ENCODE results near the gene SALL1.

The SALL1 gene

DNA sequence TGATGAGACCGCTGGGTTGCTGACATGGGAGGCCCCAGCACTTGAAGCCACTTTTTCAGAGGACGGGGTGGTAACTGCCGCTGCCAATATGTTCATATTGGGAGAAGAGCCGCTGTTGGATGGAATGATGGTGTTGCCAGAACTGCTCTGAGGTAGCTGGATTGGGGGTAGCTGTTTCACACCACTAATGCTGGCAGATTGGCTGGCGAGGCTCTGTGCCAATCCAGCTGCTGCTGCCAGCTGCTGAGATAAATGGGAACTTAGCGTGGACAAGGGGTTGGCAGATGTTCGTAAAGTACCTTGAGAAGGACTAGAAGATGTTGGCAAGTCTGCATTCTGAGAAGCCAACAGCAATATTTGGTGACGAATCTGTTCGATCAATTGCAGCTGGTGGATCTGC lies 10.0 kb downstream of the SALL1 start:
- no peak overlapping the region for H3K4me3 ChIP-seq (ENCODE audit: low read length)
- H3K9me3 ChIP-seq (ENCODE audit: control insufficient read depth, insufficient read depth, low read length) = no peaks in the 10 kb centered on the region
- H3K4me1 ChIP-seq (ENCODE audit: control insufficient read depth, insufficient read depth, low read length) = no peaks in the 10 kb centered on the region
- whole genome bisulfite sequencing (ENCODE audit: insufficient coverage, insufficient read length) = no CpG with 5 or more reads among the region's 9 CpGs
- H3K27ac ChIP-seq (ENCODE audit: low read length) = no peak overlapping the region
- H3K36me3 ChIP-seq (ENCODE audit: control insufficient read depth, insufficient read depth, low read length) = peaks cover 28% of the 10 kb centered on the region
- no peaks in the 10 kb centered on the region for H3K27me3 ChIP-seq (ENCODE audit: control insufficient read depth, insufficient read depth, low read length)
- no peak for DNase-seq (ENCODE audit: low read depth, low spot score)

- H3K36me3 ChIP-seq (ENCODE audit: control insufficient read depth, insufficient read depth, low read length) = peaks cover 28% of the 10 kb centered on the region
Measured at GRCh38 chr16:51140112-51140511, 11.0 kb downstream of the SALL1 start.

GRCh38 chr16:51139568-51139967 lies 11.5 kb downstream of the SALL1 start:
- H3K9me3 ChIP-seq (ENCODE audit: control insufficient read depth, insufficient read depth, low read length) = no peaks in the 10 kb centered on the region
- peaks cover 28% of the 10 kb centered on the region for H3K36me3 ChIP-seq (ENCODE audit: control insufficient read depth, insufficient read depth, low read length)
- H3K27ac ChIP-seq (ENCODE audit: low read length) = no peak overlapping the region
- no peaks in the 10 kb centered on the region for H3K27me3 ChIP-seq (ENCODE audit: control insufficient read depth, insufficient read depth, low read length)
- no peak overlapping the region for H3K4me3 ChIP-seq (ENCODE audit: low read length)
- no peaks in the 10 kb centered on the region for H3K4me1 ChIP-seq (ENCODE audit: control insufficient read depth, insufficient read depth, low read length)
- no peak for DNase-seq (ENCODE audit: low read depth, low spot score)
- no CpG with 5 or more reads among the region's 11 CpGs for WGBS (ENCODE audit: insufficient coverage, insufficient read length)

More at GRCh38 chr16:51140112-51140511, 11.0 kb downstream of the SALL1 start:
- no peaks in the 10 kb centered on the region for H3K4me1 ChIP-seq (ENCODE audit: control insufficient read depth, insufficient read depth, low read length)
- DNase-seq (ENCODE audit: low read depth, low spot score) = no peak
- no peak overlapping the region for H3K27ac ChIP-seq (ENCODE audit: low read length)
- no CpG with 5 or more reads among the region's 15 CpGs for WGBS (ENCODE audit: insufficient coverage, insufficient read length)
- H3K27me3 ChIP-seq (ENCODE audit: control insufficient read depth, insufficient read depth, low read length) = no peaks in the 10 kb centered on the region
- no peak overlapping the region for H3K4me3 ChIP-seq (ENCODE audit: low read length)
- H3K9me3 ChIP-seq (ENCODE audit: control insufficient read depth, insufficient read depth, low read length) = no peaks in the 10 kb centered on the region

- no CpG with 5 or more reads among the region's 10 CpGs for WGBS (ENCODE audit: insufficient coverage, insufficient read length)
- no peak overlapping the region for H3K27ac ChIP-seq (ENCODE audit: low read length)
- DNase-seq (ENCODE audit: low read depth, low spot score) = no peak
- no peak overlapping the region for H3K4me3 ChIP-seq (ENCODE audit: low read length)
- no peaks in the 10 kb centered on the region for H3K9me3 ChIP-seq (ENCODE audit: control insufficient read depth, insufficient read depth, low read length)
- peaks cover 28% of the 10 kb centered on the region for H3K36me3 ChIP-seq (ENCODE audit: control insufficient read depth, insufficient read depth, low read length)
- H3K27me3 ChIP-seq (ENCODE audit: control insufficient read depth, insufficient read depth, low read length) = no peaks in the 10 kb centered on the region
- H3K4me1 ChIP-seq (ENCODE audit: control insufficient read depth, insufficient read depth, low read length) = no peaks in the 10 kb centered on the region
Measured at GRCh38 chr16:51138178-51138577, 12.9 kb downstream of the SALL1 start.

GRCh38 chr16:51137097-51137496 lies 14.0 kb downstream of the SALL1 start:
- no peak for DNase-seq (ENCODE audit: low read depth, low spot score)
- Histone ChIP-seq H3K27ac (ENCODE audit: low read length) (no peak overlapping the region), H3K4me3 (ENCODE audit: low read length) (no peak overlapping the region; the same call in 1 of the 2 replicates), H3K4me1 (ENCODE audit: control insufficient read depth, insufficient read depth, low read length) (no peaks in the 10 kb centered on the region), H3K9me3 (ENCODE audit: control insufficient read depth, insufficient read depth, low read length) (no peaks in the 10 kb centered on the region), H3K27me3 (ENCODE audit: control insufficient read depth, insufficient read depth, low read length) (no peaks in the 10 kb centered on the region), H3K36me3 (ENCODE audit: control insufficient read depth, insufficient read depth, low read length) (peaks cover 28% of the 10 kb centered on the region)
- WGBS (ENCODE audit: insufficient coverage, insufficient read length) = no CpG with 5 or more reads among the region's 18 CpGs

DNA sequence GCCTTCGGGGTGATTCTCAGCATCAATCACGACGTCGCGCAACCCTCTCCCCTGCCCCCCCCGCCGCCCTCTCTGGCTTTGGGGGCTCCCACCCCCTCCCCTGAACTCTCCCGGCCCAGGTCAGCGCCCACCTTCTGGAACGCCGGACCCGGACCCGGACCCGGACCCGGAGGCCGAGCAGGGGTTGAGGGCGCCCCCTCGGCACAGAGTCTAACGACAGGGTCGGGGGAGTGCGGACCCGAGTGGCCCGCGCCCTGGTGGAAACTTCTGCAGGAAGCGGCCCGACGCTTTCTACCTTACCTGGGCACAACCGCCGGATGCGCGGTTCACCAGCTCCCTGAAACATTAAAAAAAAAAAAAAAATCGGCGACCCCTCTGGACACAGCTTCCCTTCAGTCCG lies 16.2 kb downstream of the SALL1 start:
- H3K4me1 ChIP-seq (ENCODE audit: control insufficient read depth, insufficient read depth, low read length) = no peaks in the 10 kb centered on the region
- no peak overlapping the region for H3K27ac ChIP-seq (ENCODE audit: low read length)
- no CpG with 5 or more reads among the region's 34 CpGs for WGBS (ENCODE audit: insufficient coverage, insufficient read length)

DNA sequence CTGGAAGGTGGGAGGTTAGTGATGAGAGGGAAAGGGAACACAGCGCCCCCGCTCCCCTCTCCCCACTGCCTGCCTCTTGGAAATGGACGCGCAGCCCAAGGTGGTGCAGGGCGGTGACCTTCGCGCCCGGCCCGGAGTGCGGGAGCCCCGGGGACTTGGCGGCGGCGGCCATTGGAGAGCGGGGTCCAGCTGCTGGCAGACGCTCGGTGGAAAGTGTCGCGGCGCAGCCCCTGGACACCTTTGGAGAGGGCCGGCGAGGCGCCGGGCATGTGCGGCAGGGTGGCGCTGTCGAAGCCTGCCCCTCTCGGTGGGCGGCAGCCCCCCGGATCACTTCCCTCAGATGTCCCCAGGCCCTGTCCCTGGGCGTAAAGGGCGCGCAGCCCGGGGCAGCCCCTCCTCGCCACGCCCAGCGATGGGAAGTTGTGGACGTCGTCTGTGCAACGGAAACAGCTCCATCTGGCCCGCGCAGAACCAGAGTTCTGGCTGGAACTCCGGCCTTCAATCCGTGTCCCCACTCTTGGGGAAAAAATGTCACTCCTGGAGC lies 16.7 kb downstream of the SALL1 start:
- Histone ChIP-seq H3K27me3 (ENCODE audit: control insufficient read depth, insufficient read depth, low read length) (no peaks in the 10 kb centered on the region), H3K27ac (ENCODE audit: low read length) (no peak overlapping the region), H3K36me3 (ENCODE audit: control insufficient read depth, insufficient read depth, low read length) (peaks cover 15% of the 10 kb centered on the region), H3K9me3 (ENCODE audit: control insufficient read depth, insufficient read depth, low read length) (no peaks in the 10 kb centered on the region), H3K4me3 (ENCODE audit: low read length) (peak overlapping the region; percentile 31; the same call in 1 of the 2 replicates), H3K4me1 (ENCODE audit: control insufficient read depth, insufficient read depth, low read length) (no peaks in the 10 kb centered on the region)
- no peak for DNase-seq (ENCODE audit: low read depth, low spot score)
- no CpG with 5 or more reads among the region's 44 CpGs for WGBS (ENCODE audit: insufficient coverage, insufficient read length)

More for the DNA sequence above, 16.2 kb downstream of the SALL1 start:
- DNase-seq (ENCODE audit: low read depth, low spot score) = no peak
- no peaks in the 10 kb centered on the region for H3K9me3 ChIP-seq (ENCODE audit: control insufficient read depth, insufficient read depth, low read length)
- peaks cover 19% of the 10 kb centered on the region for H3K36me3 ChIP-seq (ENCODE audit: control insufficient read depth, insufficient read depth, low read length)
- no peaks in the 10 kb centered on the region for H3K27me3 ChIP-seq (ENCODE audit: control insufficient read depth, insufficient read depth, low read length)
- peak overlapping the region; percentile 31; the same call in 1 of the 2 replicates for H3K4me3 ChIP-seq (ENCODE audit: low read length)

- no peaks in the 10 kb centered on the region for H3K4me1 ChIP-seq (ENCODE audit: control insufficient read depth, insufficient read depth, low read length)
- H3K27ac ChIP-seq (ENCODE audit: low read length) = no peak overlapping the region
- H3K4me3 ChIP-seq (ENCODE audit: low read length) = peak overlapping the region; percentile 13; the same call in 1 of the 2 replicates
- DNase-seq (ENCODE audit: low read depth, low spot score) = no peak
- no peaks in the 10 kb centered on the region for H3K27me3 ChIP-seq (ENCODE audit: control insufficient read depth, insufficient read depth, low read length)
- no CpG with 5 or more reads among the region's 12 CpGs for WGBS (ENCODE audit: insufficient coverage, insufficient read length)
- H3K36me3 ChIP-seq (ENCODE audit: control insufficient read depth, insufficient read depth, low read length) = peaks cover 10% of the 10 kb centered on the region; the same call in 1 of the 2 replicates
- H3K9me3 ChIP-seq (ENCODE audit: control insufficient read depth, insufficient read depth, low read length) = no peaks in the 10 kb centered on the region
Measured at GRCh38 chr16:51133688-51134087, 17.4 kb downstream of the SALL1 start.

- no peak overlapping the region; the same call in 1 of the 2 replicates for H3K4me3 ChIP-seq (ENCODE audit: low read length)
- H3K9me3 ChIP-seq (ENCODE audit: control insufficient read depth, insufficient read depth, low read length) = no peaks in the 10 kb centered on the region
- no peaks in the 10 kb centered on the region for H3K4me1 ChIP-seq (ENCODE audit: control insufficient read depth, insufficient read depth, low read length)
- H3K27me3 ChIP-seq (ENCODE audit: control insufficient read depth, insufficient read depth, low read length) = no peaks in the 10 kb centered on the region
- peaks cover 5% of the 10 kb centered on the region; the same call in 1 of the 2 replicates for H3K36me3 ChIP-seq (ENCODE audit: control insufficient read depth, insufficient read depth, low read length)
- WGBS (ENCODE audit: insufficient coverage, insufficient read length) = no CpG with 5 or more reads among the region's 9 CpGs
- no peak for DNase-seq (ENCODE audit: low read depth, low spot score)
- H3K27ac ChIP-seq (ENCODE audit: low read length) = no peak overlapping the region
Measured at GRCh38 chr16:51133183-51133582, 17.9 kb downstream of the SALL1 start.

DNA sequence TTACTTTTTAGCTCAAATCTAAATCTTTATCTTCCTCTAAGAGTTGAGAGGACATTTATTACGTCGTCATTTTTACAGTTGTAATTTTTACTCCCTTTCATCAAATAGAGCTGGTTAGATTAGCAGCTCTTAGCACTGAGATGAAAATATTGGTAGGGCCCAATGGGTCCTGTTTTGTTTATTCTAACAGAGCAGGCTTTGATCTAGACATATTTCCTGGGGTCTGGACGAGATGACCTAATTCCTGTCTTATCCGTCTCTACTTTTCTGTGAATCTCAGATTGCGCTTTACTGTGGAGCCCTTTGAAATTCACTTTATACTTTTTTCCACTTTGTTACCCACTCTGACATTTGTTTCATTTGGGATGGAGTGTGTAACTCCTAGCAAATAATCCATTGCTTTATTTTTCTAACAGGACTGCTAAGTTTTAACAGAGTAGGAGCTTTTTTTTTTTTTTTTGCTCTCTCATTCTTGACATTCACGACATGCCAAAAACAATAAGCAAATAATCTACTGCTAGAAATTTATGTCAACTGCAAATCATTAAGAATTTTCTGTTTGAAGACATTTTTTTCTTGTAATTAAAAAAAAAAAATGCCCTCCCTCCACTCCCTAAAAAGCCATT lies 18.5 kb downstream of the SALL1 start:
- H3K36me3 ChIP-seq (ENCODE audit: control insufficient read depth, insufficient read depth, low read length) = peaks cover 4% of the 10 kb centered on the region; the same call in 1 of the 2 replicates

DNA sequence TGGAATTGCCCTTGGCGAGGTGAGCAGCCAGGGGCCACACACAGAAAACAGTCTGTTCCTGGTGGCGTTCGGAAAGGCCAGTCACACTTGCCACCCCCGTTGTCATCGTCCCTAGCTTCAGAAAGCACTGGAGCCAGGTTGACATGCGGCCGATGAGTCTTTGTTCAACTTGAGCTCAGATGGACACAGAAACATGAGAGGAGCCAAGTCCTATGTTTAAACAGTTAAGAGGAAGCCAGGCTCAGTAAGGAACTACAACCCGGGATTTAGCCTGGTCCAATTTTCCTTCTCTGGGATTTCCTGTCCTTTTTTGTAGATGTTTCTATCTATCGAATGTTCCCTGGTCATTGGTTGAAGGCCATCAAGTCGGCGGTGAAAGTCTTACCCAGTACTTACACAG lies 19.5 kb downstream of the SALL1 start:
- H3K27me3 ChIP-seq (ENCODE audit: control insufficient read depth, insufficient read depth, low read length) = no peaks in the 10 kb centered on the region
- no peaks in the 10 kb centered on the region for H3K4me1 ChIP-seq (ENCODE audit: control insufficient read depth, insufficient read depth, low read length)
- no peaks in the 10 kb centered on the region for H3K36me3 ChIP-seq (ENCODE audit: control insufficient read depth, insufficient read depth, low read length)
- H3K9me3 ChIP-seq (ENCODE audit: control insufficient read depth, insufficient read depth, low read length) = no peaks in the 10 kb centered on the region
- no peak overlapping the region for H3K27ac ChIP-seq (ENCODE audit: low read length)
- no peak overlapping the region for H3K4me3 ChIP-seq (ENCODE audit: low read length)
- no peak for DNase-seq (ENCODE audit: low read depth, low spot score)
- no CpG with 5 or more reads among the region's 11 CpGs for WGBS (ENCODE audit: insufficient coverage, insufficient read length)

More for the DNA sequence above, 18.5 kb downstream of the SALL1 start:
- Histone ChIP-seq H3K27ac (ENCODE audit: low read length) (no peak overlapping the region), H3K9me3 (ENCODE audit: control insufficient read depth, insufficient read depth, low read length) (no peaks in the 10 kb centered on the region), H3K4me1 (ENCODE audit: control insufficient read depth, insufficient read depth, low read length) (no peaks in the 10 kb centered on the region), H3K27me3 (ENCODE audit: control insufficient read depth, insufficient read depth, low read length) (no peaks in the 10 kb centered on the region), H3K4me3 (ENCODE audit: low read length) (no peak overlapping the region)
- no CpG with 5 or more reads among the region's 6 CpGs for WGBS (ENCODE audit: insufficient coverage, insufficient read length)
- DNase-seq (ENCODE audit: low read depth, low spot score) = no peak

Measured in iPS DF 6.9 (cell line).